Liver (tissue), 9 donors: ENCODE results near the gene UCN2. TPM values are rescaled to one million over a fixed set of nuclear protein-coding genes. Genes with fewer than 3 reads are reported as not detected.

ENCODE experiments used
- DNase-seq: peaks from one replicate; pipeline ENCODE4 v3.0.0-alpha.2; 2017; ENCODE audit warnings: low spot score
- H3K27ac ChIP-seq, 2 donors: one replicate each; pipeline ENCODE4 v1.7.0; 2013; ENCODE audit warnings: inconsistent platforms in 2 of 2, low read length in 2 of 2, control low read depth in 1 of 2, low read depth in 1 of 2, mild to moderate bottlenecking in 1 of 2
- H3K27me3 ChIP-seq, 4 donors: one replicate each; pipeline versions ENCODE4 v1.6.1 to v1.7.0; 2013; ENCODE audit warnings: low read length in 3 of 4, inconsistent platforms in 1 of 4, mild to moderate bottlenecking in 1 of 4, moderate library complexity in 1 of 4; ENCODE audit not compliant: control insufficient read depth in 4 of 4, insufficient read depth in 4 of 4
- H3K36me3 ChIP-seq, 4 donors: one replicate each; pipeline versions ENCODE4 v1.6.1 to v1.7.0; 2013; ENCODE audit warnings: low read length in 3 of 4, mild to moderate bottlenecking in 3 of 4, low read depth in 1 of 4, moderate library complexity in 1 of 4; ENCODE audit not compliant: control insufficient read depth in 4 of 4, insufficient read depth in 3 of 4
- H3K4me1 ChIP-seq, 4 donors: one replicate each; pipeline versions ENCODE4 v1.6.1 to v1.7.0; 2013; ENCODE audit warnings: low read length in 3 of 4, mild to moderate bottlenecking in 3 of 4, moderate library complexity in 1 of 4; ENCODE audit not compliant: control insufficient read depth in 4 of 4, insufficient read depth in 4 of 4
- H3K4me3 ChIP-seq, 3 donors: one replicate each; pipeline versions ENCODE4 v1.6.1 to v1.7.0; 2013; ENCODE audit warnings: low read length in 3 of 3, control low read depth in 1 of 3, low read depth in 1 of 3, mild to moderate bottlenecking in 1 of 3
- H3K9ac ChIP-seq, 2 donors: one replicate each; pipeline ENCODE4 v1.7.0; 2013; ENCODE audit warnings: low read length in 2 of 2, mild to moderate bottlenecking in 2 of 2, moderate library complexity in 2 of 2, control low read depth in 1 of 2, low read depth in 1 of 2
- H3K9me3 ChIP-seq, 4 donors: one replicate each; pipeline versions ENCODE4 v1.6.1 to v1.7.0; 2013; ENCODE audit warnings: low read length in 3 of 4; ENCODE audit not compliant: control insufficient read depth in 4 of 4
- EGR1 ChIP-seq, 2 donors: IDR thresholded peaks; 2 replicates each; pipeline ENCODE4 v1.6.1; 2016 to 2018; ENCODE audit warnings: antibody characterized with exemption in 2 of 2, low read depth in 2 of 2
- FOXA1 ChIP-seq: IDR thresholded peaks from 2 replicates; pipeline ENCODE4 v1.6.1; 2016; ENCODE audit warnings: antibody characterized with exemption
- FOXA2 ChIP-seq: IDR thresholded peaks from 2 replicates; pipeline ENCODE4 v1.6.1; 2016; ENCODE audit warnings: antibody characterized with exemption
- GABPA ChIP-seq, 2 donors: IDR thresholded peaks in 1 of 2; conservative IDR thresholded peaks in 1 of 2; 2 replicates each; pipeline ENCODE4 v1.6.1; 2016; ENCODE audit warnings: antibody characterized with exemption in 2 of 2, mild to moderate bottlenecking in 1 of 2, moderate library complexity in 1 of 2
- HNF4A ChIP-seq, 2 donors: conservative IDR thresholded peaks; 2 replicates each; pipeline ENCODE4 v1.6.1; 2016; ENCODE audit warnings: antibody characterized with exemption in 2 of 2, mild to moderate bottlenecking in 2 of 2
- HNF4G ChIP-seq: IDR thresholded peaks from 2 replicates; pipeline ENCODE4 v1.6.1; 2016; ENCODE audit warnings: antibody characterized with exemption
- JUND ChIP-seq, 2 donors: IDR thresholded peaks; 2 replicates each; pipeline ENCODE4 v1.6.1; 2016; ENCODE audit warnings: antibody characterized with exemption in 2 of 2
- NR2F2 ChIP-seq: IDR thresholded peaks from 2 replicates; pipeline ENCODE4 v1.6.1; 2016; ENCODE audit warnings: antibody characterized with exemption
- RAD21 ChIP-seq, 2 donors: IDR thresholded peaks; 2 replicates each; pipeline ENCODE4 v1.6.1; 2016; ENCODE audit warnings: antibody characterized with exemption in 2 of 2, mild to moderate bottlenecking in 2 of 2
- RXRA ChIP-seq, 2 donors: IDR thresholded peaks; 2 replicates each; pipeline ENCODE4 v1.6.1; 2017 to 2018; ENCODE audit warnings: antibody characterized with exemption in 2 of 2, mild to moderate bottlenecking in 1 of 2
- SP1 ChIP-seq: IDR thresholded peaks from 2 replicates; pipeline ENCODE4 v1.6.1; 2018; ENCODE audit warnings: antibody characterized with exemption, mild to moderate bottlenecking
- YY1 ChIP-seq: IDR thresholded peaks from 2 replicates; pipeline ENCODE4 v1.6.1; 2016; ENCODE audit warnings: antibody characterized with exemption, mild to moderate bottlenecking
- WGBS: extraction: QIAGEN DNeasy Blood & Tissue Kit; methylation state at CpG from one replicate; pipeline ENCODE4 v1.1.7; 2013; 5-methylcytosine and 5-hydroxymethylcytosine counted together
- polyA plus RNA-seq, 2 donors: library from polyadenylated mRNA; stranded (reverse) in 1 of 2; unstranded in 1 of 2; fragments of 200-250 nt in 1 of 2; fragments of >200 nt in 1 of 2; fragmentation: Nextera tagmentation in 1 of 2; extraction: Ambion mirVana in 1 of 2; gene quantifications; one replicate each; pipeline versions ENCODE4 v1.2.1 to v1.2.3, GENCODE V29; 2013 to 2015
- total RNA-seq, 2 donors: library from RNA; depleted of rRNA; stranded (reverse); fragments of >200 nt; gene quantifications; one replicate each; pipeline ENCODE4 v1.2.3, GENCODE V29; 2014
- TF ChIP-seq, protein P1 (sequence below): IDR thresholded peaks from 2 replicates; pipeline ENCODE4 v1.6.1; 2016; ENCODE audit warnings: antibody characterized with exemption
- TF ChIP-seq, protein P2 (sequence below): IDR thresholded peaks from 2 replicates; pipeline ENCODE4 v1.6.1; 2016; ENCODE audit warnings: antibody characterized with exemption, mild to moderate bottlenecking
- TF ChIP-seq, protein P3 (sequence below): IDR thresholded peaks from 2 replicates; pipeline ENCODE4 v1.6.1; 2016; ENCODE audit warnings: antibody characterized with exemption
- TF ChIP-seq, protein P4 (sequence below): fragments of 150-350 bp; IDR thresholded peaks from 2 replicates; pipeline ENCODE4 v1.5.1; 2017; ENCODE audit warnings: improper control_type of control experiment, low read depth, low read length; ENCODE audit not compliant: missing input control
- donor health status: healthy.
- donor health status: healthy.
- donor health status: healthy.
- donor health status: healthy.
- donor health status: healthy.

The UCN2 gene
- total and polyA plus RNA-seq, 4 donors = 0.08 TPM; not detected in 3

DNA sequence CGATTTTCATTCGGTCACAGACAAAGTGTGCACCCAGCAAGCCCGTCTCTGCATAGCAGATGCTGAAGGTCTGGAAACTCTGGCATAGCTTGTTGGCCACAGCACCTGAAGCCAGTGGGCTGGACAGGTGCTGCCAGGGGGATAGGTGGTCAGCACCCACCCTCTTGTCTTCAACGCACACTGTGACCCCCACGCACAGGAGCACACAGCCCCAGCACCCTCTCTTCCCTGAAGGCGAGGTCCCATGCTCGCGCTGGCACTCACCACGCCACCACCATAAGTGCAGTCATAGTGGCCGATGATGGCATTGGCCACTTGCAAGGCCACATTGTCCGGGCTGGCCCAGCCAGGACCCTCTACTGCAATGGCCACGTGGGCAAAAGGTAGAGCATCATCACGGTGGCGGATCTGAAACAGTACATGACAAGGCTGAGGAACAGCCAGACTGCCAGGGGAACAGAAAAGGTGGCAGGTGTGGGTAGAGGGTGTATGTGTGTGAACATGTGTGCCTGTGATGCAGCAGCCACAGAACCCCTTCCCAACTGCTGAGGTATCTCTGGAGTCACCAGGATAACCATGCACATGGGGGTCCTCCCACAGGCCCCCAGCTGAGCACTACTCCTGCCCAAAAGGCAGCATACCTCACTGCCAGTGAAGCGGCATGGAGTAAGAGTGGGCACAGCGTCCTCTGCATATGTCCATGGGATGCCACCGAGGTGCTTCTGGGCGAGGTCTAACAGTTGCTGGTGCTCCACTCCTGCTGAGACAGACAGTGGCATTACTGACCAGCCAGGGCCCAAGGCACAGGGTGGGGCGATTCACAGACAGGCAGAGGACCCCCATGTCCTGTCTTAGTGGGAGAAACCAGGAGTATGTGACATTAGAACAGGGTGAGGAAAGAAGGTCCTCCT, 37.4 kb upstream of the UCN2 start:
- H3K4me1 ChIP-seq = no peaks in the 10 kb centered on the region
- peaks cover 19 to 83% (median 66%) of the 10 kb centered on the region in 4 donors for H3K36me3 ChIP-seq
- H3K27me3 ChIP-seq = no peaks in the 10 kb centered on the region
- no peak for DNase-seq
- H3K4me3 ChIP-seq = no peak overlapping the region
- TF ChIP-seq RAD21 (IDR thresholded peaks at IDR 0.05) (no peak), YY1 (no peak), HNF4G (no peak), HNF4A (conservative IDR thresholded peaks at IDR 0.05) (no peak), NR2F2 (no peak), FOXA2 (no peak), EGR1 (IDR thresholded peaks at IDR 0.05; ENCODE audit: low read depth in 2 of 2) (no peak), SP1 (no peak), JUND (IDR thresholded peaks at IDR 0.05) (no peak)
- TF ChIP-seq, protein P1, sequence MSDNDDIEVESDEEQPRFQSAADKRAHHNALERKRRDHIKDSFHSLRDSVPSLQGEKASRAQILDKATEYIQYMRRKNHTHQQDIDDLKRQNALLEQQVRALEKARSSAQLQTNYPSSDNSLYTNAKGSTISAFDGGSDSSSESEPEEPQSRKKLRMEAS = no peak
- TF ChIP-seq, protein P2, sequence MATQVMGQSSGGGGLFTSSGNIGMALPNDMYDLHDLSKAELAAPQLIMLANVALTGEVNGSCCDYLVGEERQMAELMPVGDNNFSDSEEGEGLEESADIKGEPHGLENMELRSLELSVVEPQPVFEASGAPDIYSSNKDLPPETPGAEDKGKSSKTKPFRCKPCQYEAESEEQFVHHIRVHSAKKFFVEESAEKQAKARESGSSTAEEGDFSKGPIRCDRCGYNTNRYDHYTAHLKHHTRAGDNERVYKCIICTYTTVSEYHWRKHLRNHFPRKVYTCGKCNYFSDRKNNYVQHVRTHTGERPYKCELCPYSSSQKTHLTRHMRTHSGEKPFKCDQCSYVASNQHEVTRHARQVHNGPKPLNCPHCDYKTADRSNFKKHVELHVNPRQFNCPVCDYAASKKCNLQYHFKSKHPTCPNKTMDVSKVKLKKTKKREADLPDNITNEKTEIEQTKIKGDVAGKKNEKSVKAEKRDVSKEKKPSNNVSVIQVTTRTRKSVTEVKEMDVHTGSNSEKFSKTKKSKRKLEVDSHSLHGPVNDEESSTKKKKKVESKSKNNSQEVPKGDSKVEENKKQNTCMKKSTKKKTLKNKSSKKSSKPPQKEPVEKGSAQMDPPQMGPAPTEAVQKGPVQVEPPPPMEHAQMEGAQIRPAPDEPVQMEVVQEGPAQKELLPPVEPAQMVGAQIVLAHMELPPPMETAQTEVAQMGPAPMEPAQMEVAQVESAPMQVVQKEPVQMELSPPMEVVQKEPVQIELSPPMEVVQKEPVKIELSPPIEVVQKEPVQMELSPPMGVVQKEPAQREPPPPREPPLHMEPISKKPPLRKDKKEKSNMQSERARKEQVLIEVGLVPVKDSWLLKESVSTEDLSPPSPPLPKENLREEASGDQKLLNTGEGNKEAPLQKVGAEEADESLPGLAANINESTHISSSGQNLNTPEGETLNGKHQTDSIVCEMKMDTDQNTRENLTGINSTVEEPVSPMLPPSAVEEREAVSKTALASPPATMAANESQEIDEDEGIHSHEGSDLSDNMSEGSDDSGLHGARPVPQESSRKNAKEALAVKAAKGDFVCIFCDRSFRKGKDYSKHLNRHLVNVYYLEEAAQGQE = no peak
- TF ChIP-seq, protein P3, sequence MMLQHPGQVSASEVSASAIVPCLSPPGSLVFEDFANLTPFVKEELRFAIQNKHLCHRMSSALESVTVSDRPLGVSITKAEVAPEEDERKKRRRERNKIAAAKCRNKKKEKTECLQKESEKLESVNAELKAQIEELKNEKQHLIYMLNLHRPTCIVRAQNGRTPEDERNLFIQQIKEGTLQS = no peak
- TF ChIP-seq, protein P4, sequence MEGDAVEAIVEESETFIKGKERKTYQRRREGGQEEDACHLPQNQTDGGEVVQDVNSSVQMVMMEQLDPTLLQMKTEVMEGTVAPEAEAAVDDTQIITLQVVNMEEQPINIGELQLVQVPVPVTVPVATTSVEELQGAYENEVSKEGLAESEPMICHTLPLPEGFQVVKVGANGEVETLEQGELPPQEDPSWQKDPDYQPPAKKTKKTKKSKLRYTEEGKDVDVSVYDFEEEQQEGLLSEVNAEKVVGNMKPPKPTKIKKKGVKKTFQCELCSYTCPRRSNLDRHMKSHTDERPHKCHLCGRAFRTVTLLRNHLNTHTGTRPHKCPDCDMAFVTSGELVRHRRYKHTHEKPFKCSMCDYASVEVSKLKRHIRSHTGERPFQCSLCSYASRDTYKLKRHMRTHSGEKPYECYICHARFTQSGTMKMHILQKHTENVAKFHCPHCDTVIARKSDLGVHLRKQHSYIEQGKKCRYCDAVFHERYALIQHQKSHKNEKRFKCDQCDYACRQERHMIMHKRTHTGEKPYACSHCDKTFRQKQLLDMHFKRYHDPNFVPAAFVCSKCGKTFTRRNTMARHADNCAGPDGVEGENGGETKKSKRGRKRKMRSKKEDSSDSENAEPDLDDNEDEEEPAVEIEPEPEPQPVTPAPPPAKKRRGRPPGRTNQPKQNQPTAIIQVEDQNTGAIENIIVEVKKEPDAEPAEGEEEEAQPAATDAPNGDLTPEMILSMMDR = no peak
- WGBS = 97% methylated on average over 19 of the region's 19 CpGs
- H3K9ac ChIP-seq = no peak overlapping the region
- no peak overlapping the region for H3K27ac ChIP-seq
- no peaks in the 10 kb centered on the region for H3K9me3 ChIP-seq

DNA sequence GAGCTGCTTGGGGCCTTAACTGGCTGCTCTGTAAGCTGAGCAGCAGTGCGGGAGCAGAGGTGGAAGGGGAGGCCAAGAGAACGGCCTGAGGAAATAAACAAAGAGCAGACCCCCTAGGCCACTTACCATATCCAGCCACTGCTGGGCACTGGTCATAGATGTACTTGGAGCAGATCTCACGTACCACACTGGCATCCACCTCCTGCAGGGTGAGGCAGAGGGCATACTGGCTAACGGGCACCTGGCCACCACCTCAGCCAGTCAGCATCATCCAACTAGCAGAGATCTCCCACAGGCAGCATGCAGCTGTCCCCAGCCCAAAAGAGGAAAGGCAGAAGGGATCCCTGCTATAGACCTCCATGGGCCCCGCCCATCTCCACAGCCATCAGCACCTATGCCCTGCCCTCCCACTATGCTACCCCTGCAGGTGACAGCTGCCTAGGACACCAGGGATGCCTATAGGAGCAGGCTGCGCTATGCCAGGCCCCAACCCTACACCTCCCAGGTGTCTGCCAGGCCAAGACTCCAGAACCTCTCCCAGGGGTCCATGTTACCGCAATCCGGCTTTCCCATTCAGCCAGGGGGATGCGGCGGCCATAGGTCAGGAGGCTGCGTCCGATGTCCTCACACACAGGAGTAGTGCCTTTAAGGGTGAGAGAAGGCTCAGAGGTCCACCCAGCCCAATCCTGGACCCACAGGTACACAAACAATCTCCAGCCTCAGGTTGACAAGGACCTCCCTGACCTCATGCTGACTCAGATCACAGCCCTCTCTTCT, 36.1 kb upstream of the UCN2 start:
- Histone ChIP-seq H3K4me1 (peaks cover 0 to 4% (median 0%) of the 10 kb centered on the region in 4 donors), H3K36me3 (peaks cover 17 to 71% (median 56%) of the 10 kb centered on the region in 4 donors), H3K27me3 (no peaks in the 10 kb centered on the region), H3K9me3 (no peaks in the 10 kb centered on the region), H3K27ac (no peak overlapping the region), H3K9ac (no peak overlapping the region), H3K4me3 (no peak overlapping the region)
- DNase-seq = no peak
- 98% methylated on average over 12 of the region's 12 CpGs for WGBS
- no peak for TF ChIP-seq RXRA (IDR thresholded peaks at IDR 0.05)
- no peak for TF ChIP-seq FOXA1
- no peak for TF ChIP-seq FOXA2
- TF ChIP-seq RAD21 (IDR thresholded peaks at IDR 0.05) = no peak
- TF ChIP-seq HNF4A (conservative IDR thresholded peaks at IDR 0.05) = no peak
- no peak for TF ChIP-seq SP1
- TF ChIP-seq, protein P2 = no peak
- TF ChIP-seq, protein P3 = no peak
- TF ChIP-seq NR2F2 = no peak
- no peak for TF ChIP-seq JUND (IDR thresholded peaks at IDR 0.05)
- TF ChIP-seq, protein P1 = no peak
- no peak for TF ChIP-seq HNF4G
- TF ChIP-seq GABPA (IDR thresholded peaks at IDR 0.05 in 1 of 2, conservative IDR thresholded peaks at IDR 0.05 in 1 of 2) = no peak
